Measurements from ENCODE around the gene OSBPL5.

The OSBPL5 gene

GRCh38 chr11:3055891-3056290 is 109.2 kb downstream of the OSBPL5 start:
- DNase-seq (ENCODE audit: low read depth in 2 of 2) = no peak

GRCh38 chr11:3052567-3052966 is 112.5 kb downstream of the OSBPL5 start:
- no peak for DNase-seq (ENCODE audit: low read depth in 2 of 2)

GRCh38 chr11:3052109-3052479 is 113.0 kb downstream of the OSBPL5 start:
- DNase-seq (ENCODE audit: low read depth in 2 of 2) = no peak

DNA sequence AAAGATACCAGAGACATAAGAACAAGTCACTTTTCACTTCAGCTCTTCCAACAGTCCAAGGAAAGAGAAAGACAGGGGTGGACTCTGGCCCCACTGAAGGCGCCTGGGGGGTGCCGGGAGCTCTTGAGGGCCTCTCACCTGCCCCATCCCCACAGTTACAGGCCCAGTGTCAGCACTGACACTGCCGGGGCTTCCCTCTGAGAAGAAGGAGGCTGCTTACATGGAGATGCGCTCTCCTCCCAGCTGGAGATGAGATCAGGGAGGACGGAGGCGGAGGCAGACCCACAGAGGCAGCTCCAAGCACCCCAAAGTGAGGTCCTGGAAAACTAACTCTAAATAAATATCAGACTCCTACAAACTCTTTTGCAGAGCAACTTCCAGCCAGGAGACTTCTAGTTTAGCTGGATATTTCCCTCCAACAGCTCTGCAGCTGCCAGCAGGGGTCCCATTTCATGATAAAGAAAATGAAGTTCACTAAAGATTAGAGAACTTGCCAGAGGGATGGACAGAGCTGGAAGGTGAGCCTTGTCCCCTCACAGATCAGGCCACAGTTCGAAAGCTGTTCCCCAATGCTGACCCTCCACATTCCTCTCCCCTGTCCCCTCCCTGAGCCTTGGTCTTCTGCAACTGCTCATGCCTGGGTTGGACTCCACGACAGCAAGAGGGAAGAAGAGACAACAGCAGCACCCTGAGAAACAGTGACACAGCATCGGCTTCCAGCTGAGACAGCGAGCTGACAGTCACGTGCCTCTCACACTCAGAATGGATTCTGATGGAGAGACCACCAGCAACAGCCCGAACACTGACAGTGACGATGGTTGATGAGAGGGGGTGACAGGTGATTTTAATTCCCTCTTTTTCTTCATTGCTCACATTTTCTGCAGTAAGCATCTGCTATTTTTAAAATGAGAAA is 113.7 kb downstream of the OSBPL5 start:
- DNase-seq (ENCODE audit: low read depth in 2 of 2) = no peak

DNA sequence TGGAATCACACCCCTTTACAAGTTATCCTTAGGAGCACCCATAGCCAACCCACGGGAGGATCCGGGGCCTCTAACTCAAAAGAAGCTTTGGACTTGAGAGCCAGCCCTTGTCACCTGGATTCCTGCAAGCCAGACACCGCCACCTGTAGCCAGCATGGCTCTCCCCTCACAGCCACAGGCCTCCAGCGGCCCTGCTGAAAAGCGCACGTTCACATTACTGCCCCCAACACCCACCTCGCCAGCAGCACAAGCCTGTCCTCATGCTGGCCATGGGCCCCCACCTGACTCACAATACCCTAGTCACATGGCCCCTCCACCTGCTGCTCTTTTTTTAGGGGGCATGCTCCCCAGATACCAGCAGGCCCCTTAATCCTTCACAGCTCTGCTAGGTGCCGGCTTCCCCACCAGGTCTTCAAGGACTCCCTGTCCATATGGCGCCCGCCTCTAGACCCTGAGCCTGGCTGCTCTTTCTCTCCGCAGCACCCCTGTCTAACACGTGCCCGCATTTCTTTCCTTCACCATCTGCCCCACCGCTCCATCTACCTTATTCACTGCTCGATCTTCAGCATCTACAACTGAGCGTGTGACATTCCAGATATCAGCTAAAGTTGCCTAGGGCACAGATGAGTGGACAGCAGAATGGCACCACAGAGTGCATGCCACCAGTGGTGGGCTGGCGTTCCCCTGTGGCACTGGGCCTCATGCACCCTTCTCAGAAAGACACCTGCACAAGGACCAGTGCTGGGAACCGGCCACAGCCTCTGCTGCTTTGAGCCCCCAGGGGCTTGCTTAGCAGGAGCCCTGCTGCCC is 114.5 kb downstream of the OSBPL5 start:
- DNase-seq (ENCODE audit: low read depth in 2 of 2) = no peak

DNA sequence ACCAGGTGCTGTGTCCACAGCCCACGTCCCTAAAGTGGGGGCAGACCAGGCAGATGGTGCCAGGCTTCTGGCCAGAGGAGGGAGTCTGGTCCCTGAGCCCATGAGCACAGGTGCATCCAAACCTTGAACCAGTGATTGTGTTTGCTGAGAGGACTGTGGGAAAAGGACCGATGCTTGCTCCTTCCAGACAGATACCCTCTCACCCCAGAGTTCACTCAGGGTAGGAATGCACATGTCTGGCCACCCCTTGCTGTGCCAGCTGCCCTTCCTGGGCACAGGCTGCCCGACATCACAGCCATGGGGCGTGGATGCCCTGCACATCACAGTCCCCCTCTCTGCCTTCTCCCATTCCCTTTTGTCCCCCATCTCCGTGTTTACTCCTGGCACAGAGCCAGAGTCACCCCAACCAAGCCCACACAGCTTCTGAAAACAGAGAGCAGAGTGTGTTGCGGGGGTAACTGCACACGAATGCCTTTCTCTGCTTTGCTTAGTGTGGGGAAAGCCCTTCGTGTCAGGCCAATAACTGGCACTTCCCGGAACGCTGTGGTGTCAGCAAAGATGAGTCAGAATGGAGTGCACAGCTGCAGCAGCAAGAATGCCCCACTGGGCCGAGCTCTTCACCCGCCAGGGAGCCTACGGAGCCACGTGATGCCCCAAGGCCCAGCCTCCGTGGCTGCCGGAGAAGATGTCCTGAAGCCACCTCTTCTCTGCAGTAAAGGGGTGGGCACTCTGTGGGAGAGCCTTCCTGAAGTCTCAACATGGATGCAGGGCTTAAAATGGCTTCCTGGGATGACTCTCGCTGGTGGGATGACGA is 115.5 kb downstream of the OSBPL5 start:
- DNase-seq (ENCODE audit: low read depth in 2 of 2) = peak; percentile 38 to 68

GRCh38 chr11:3047637-3048036 is 117.5 kb downstream of the OSBPL5 start:
- DNase-seq (ENCODE audit: low read depth in 2 of 2) = no peak

DNA sequence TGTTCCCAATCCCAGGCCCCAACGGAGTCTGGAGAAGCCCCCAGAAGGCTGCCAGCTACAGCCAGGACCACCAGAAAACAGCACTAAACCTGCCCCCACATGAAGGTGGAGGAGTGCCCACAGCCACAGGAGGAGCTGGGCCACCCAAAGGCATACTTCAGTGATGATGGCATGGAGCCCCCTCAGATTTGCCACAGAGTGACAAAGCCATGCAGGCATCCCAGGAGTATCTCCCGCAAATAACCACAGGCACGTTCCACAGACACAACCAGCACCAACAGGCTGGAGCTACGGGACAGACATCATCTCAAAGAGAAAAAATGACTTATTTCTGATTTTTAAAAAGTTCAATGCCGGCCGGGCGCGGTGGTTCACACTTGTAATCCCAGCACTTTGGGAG is 118.5 kb downstream of the OSBPL5 start:
- DNase-seq (ENCODE audit: low read depth in 2 of 2) = no peak

GRCh38 chr11:3046190-3046589 is 118.9 kb downstream of the OSBPL5 start:
- no peak for DNase-seq (ENCODE audit: low read depth in 2 of 2)

DNA sequence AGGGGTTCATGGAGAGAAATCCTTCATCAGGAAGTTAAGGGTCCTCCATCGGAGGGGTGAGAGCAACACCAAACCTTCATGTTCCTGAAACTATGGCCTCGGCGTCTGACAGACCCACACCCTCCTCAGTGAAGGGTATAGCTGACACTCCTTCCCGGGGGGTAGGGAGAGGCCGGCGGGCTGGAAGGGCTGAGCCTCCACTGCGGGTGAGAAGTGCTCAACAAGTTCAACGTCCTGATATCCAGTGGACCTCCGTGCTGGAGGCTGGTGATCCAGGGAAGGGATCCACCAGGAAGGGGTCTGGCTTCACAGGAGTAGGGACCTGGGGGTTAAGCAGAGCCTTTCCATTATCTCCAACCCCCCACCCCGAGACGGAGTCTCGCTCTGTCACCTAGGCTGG is 120.2 kb downstream of the OSBPL5 start:
- DNase-seq (ENCODE audit: low read depth in 2 of 2) = no peak

DNA sequence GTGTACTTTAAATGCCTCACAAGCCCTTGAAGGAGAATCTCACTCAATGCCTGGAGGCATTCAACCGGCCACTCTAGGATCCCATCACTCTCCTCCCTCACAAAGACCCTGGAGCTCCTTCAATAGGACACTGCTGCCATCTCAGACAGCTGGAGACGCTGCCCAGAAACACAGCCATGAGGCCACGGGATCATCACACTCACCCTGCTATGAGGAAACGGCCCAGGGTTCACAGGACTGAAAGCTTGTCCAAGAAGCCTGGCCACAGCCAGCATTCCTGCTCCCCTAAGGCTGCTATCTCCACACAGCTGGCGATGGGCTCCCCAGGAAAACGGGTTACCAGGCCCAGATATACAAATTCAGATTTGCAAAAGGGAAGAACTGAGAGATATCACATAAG is 121.1 kb downstream of the OSBPL5 start:
- DNase-seq (ENCODE audit: low read depth in 2 of 2) = no peak

- DNase-seq (ENCODE audit: low read depth in 2 of 2) = no peak
Measured at GRCh38 chr11:3043315-3043871, 121.7 kb downstream of the OSBPL5 start.

- no peak for DNase-seq (ENCODE audit: low read depth in 2 of 2)
Measured at GRCh38 chr11:3042496-3043314, 122.4 kb downstream of the OSBPL5 start.

GRCh38 chr11:3041699-3042441 is 123.2 kb downstream of the OSBPL5 start:
- no peak for DNase-seq (ENCODE audit: low read depth in 2 of 2)

GRCh38 chr11:3040881-3041280 is 124.2 kb downstream of the OSBPL5 start:
- DNase-seq (ENCODE audit: low read depth in 2 of 2) = no peak

GRCh38 chr11:3037945-3038271 is 127.2 kb downstream of the OSBPL5 start:
- no peak for DNase-seq (ENCODE audit: low read depth in 2 of 2)

Measured in stimulated activated CD8-positive, alpha-beta memory T cell treated with anti-CD3 and anti-CD28 coated beads, Interleukin-7, amount 100 ng/mL, for 4 hours (primary cell).